ENCODE measurements around the gene UCK2. TPM values are rescaled to one million over a fixed set of nuclear protein-coding genes. Genes with fewer than 3 reads are reported as not detected.

Gene UCK2
- total RNA-seq, 1 donor from 2014 or later = 30.3 TPM

GRCh38 chr1:165933446-165934170 lies 106.2 kb downstream of the UCK2 start:
- Histone ChIP-seq H3K27ac (no peak overlapping the region), H3K27me3 (no peaks in the 10 kb centered on the region), H3K4me3 (no peak overlapping the region), H3K9me3 (no peaks in the 10 kb centered on the region), H3K36me3 (no peaks in the 10 kb centered on the region), H3K4me1 (no peaks in the 10 kb centered on the region)
- intact Hi-C loops (cut with DNase I) = no loop called here
- no peak for TF ChIP-seq CTCF (IDR thresholded peaks at IDR 0.05)
- DNase-seq (ENCODE audit: low spot score in 2 of 2) = no peak

DNA sequence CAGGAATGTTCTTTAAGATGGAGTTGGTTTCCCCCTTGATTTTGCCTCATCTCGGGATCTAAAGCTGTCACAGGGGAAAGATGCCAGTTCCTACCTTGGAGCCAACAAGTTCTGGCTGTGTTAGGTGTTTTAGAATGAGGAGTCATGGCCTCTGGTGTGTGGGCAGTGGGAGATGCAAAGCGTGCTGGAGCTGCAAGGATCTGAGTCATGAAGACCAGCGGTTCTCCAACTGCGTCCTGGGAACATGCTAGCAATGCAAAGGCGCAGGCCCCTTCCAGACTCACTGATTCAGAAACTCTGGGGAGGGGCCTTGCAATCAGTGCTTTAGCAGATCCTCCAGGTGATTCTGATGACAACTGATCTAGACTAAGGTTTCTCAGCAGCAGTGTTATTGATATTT lies 109.1 kb downstream of the UCK2 start:
- H3K9me3 ChIP-seq = no peaks in the 10 kb centered on the region
- H3K36me3 ChIP-seq = no peaks in the 10 kb centered on the region
- intact Hi-C loops (cut with DNase I) = no loop called here
- TF ChIP-seq CTCF (IDR thresholded peaks at IDR 0.05) = no peak
- H3K27ac ChIP-seq = no peak overlapping the region
- no peak for DNase-seq (ENCODE audit: low spot score in 2 of 2)
- no peak overlapping the region for H3K4me3 ChIP-seq
- H3K4me1 ChIP-seq = no peaks in the 10 kb centered on the region
- no peaks in the 10 kb centered on the region for H3K27me3 ChIP-seq

GRCh38 chr1:165937829-165938228 lies 110.4 kb downstream of the UCK2 start:
- Histone ChIP-seq H3K4me1 (no peaks in the 10 kb centered on the region), H3K4me3 (no peak overlapping the region), H3K9me3 (no peaks in the 10 kb centered on the region), H3K27me3 (no peaks in the 10 kb centered on the region), H3K36me3 (no peaks in the 10 kb centered on the region), H3K27ac (no peak overlapping the region)
- TF ChIP-seq CTCF (IDR thresholded peaks at IDR 0.05) = no peak
- intact Hi-C loops (cut with DNase I) = no loop called here
- no peak for DNase-seq (ENCODE audit: low spot score in 2 of 2)

GRCh38 chr1:165938844-165939243 lies 111.4 kb downstream of the UCK2 start:
- no peak overlapping the region for H3K4me3 ChIP-seq
- no peaks in the 10 kb centered on the region for H3K4me1 ChIP-seq
- no peaks in the 10 kb centered on the region for H3K27me3 ChIP-seq
- H3K36me3 ChIP-seq = no peaks in the 10 kb centered on the region
- no peak for DNase-seq (ENCODE audit: low spot score in 2 of 2)
- no peak overlapping the region for H3K27ac ChIP-seq
- no peaks in the 10 kb centered on the region for H3K9me3 ChIP-seq
- TF ChIP-seq CTCF (IDR thresholded peaks at IDR 0.05) = no peak
- intact Hi-C loops (cut with DNase I) = no loop called here

DNA sequence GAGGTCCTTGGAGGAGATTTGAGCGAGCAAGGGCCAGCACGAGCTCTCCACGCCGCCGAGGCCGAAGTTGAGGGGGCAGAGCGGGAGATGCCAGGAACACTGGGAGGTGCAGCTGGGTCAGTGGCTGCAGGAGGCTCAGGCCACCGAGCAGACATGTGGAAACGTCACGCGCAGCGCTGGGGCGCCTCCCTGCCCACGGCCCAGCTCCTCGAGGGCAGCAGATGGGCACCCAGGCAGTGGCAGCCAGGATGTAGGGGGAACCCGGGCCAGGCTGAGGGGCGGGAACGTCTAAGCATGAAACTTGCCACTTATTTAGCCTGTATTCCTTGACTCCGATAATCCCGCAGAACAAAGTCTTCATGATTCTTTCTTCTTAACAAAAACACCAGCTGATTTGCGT lies 114.1 kb downstream of the UCK2 start:
- Histone ChIP-seq H3K27ac (no peak overlapping the region), H3K36me3 (no peaks in the 10 kb centered on the region), H3K4me3 (no peak overlapping the region), H3K4me1 (no peaks in the 10 kb centered on the region), H3K9me3 (no peaks in the 10 kb centered on the region), H3K27me3 (no peaks in the 10 kb centered on the region)
- intact Hi-C loops (cut with DNase I) = no loop called here
- DNase-seq (ENCODE audit: low spot score in 2 of 2) = no peak
- TF ChIP-seq CTCF (IDR thresholded peaks at IDR 0.05) = no peak

DNA sequence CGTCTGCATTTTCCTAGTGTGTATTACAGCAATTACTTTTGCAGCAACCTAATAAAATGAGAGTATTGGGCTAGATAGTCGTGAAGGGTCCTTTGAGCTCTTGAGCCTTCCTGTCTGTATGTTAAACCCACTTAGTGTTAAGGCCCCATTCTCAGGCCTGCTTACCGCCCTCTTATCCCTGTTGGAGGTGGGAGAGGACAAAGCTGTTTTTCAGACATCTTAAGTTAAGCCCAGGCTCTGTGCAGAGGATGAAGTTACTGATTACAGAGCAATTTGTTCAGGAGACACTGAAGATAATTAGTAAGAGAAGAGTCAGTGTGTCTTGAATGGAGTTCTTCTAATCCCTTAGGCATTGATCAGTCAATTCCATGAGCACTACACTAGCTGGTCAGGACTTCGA lies 114.6 kb downstream of the UCK2 start:
- H3K4me3 ChIP-seq = no peak overlapping the region
- no peaks in the 10 kb centered on the region for H3K27me3 ChIP-seq
- H3K36me3 ChIP-seq = no peaks in the 10 kb centered on the region
- intact Hi-C loops (cut with DNase I) = no loop called here
- H3K4me1 ChIP-seq = no peaks in the 10 kb centered on the region
- H3K9me3 ChIP-seq = no peaks in the 10 kb centered on the region
- TF ChIP-seq CTCF (IDR thresholded peaks at IDR 0.05) = no peak
- H3K27ac ChIP-seq = no peak overlapping the region
- no peak for DNase-seq (ENCODE audit: low spot score in 2 of 2)

Data from ascending aorta (tissue), 2 donors.